Urinary bladder (tissue), 4 donors: Measurements from ENCODE around the gene EXOSC5. TPM values are rescaled to one million over a fixed set of nuclear protein-coding genes. Genes with fewer than 3 reads are reported as not detected.

ENCODE experiments used
- DNase-seq: peaks from one replicate; pipeline ENCODE4 v3.0.0-alpha.2; 2015; ENCODE audit errors: extremely low spot score
- H3K27ac ChIP-seq: one replicate; pipeline ENCODE4 v1.5.1; 2013; ENCODE audit warnings: low read depth, mild to moderate bottlenecking, moderate library complexity
- H3K36me3 ChIP-seq: one replicate; pipeline ENCODE4 v1.6.1; 2013; ENCODE audit warnings: mild to moderate bottlenecking, moderate library complexity; ENCODE audit not compliant: insufficient read depth
- H3K4me1 ChIP-seq: one replicate; pipeline ENCODE4 v1.6.1; 2013; ENCODE audit warnings: mild to moderate bottlenecking, moderate library complexity; ENCODE audit not compliant: insufficient read depth
- H3K4me3 ChIP-seq: one replicate; pipeline ENCODE4 v1.5.1; 2013; ENCODE audit warnings: low read depth, low read length
- WGBS: extraction: QIAGEN DNeasy Blood & Tissue Kit; methylation state at CpG from one replicate; pipeline ENCODE4 v1.1.7; 2013; 5-methylcytosine and 5-hydroxymethylcytosine counted together
- polyA plus RNA-seq: library from polyadenylated mRNA; stranded (reverse); fragments of 200-250 nt; gene quantifications from one replicate; pipeline ENCODE4 v1.2.3, GENCODE V29; 2013
- total RNA-seq: library from RNA; depleted of rRNA; stranded (reverse); fragments of >200 nt; gene quantifications from one replicate; pipeline ENCODE4 v1.2.3, GENCODE V29; 2014
- donor health status: healthy with polysubstance abuse.
- donor health status: healthy.

Gene EXOSC5
- total and polyA plus RNA-seq, 2 donors, result 11.2 to 31.0 TPM

GRCh38 chr19:41408256-41408655 lies 11.1 kb upstream of the EXOSC5 start:
- DNase-seq, result no peak
- H3K27ac ChIP-seq, result no peak overlapping the region
- no peaks in the 10 kb centered on the region for H3K36me3 ChIP-seq
- H3K4me1 ChIP-seq, result no peaks in the 10 kb centered on the region
- no peak overlapping the region for H3K4me3 ChIP-seq
- 73% methylated on average over 4 of the region's 4 CpGs for WGBS

GRCh38 chr19:41407271-41407670 lies 10.1 kb upstream of the EXOSC5 start:
- no peak overlapping the region for H3K4me3 ChIP-seq
- H3K27ac ChIP-seq, result no peak overlapping the region
- no peaks in the 10 kb centered on the region for H3K36me3 ChIP-seq
- WGBS, result 67% methylated on average over 4 of the region's 4 CpGs
- H3K4me1 ChIP-seq, result no peaks in the 10 kb centered on the region
- no peak for DNase-seq

GRCh38 chr19:41405776-41406175 lies 8.6 kb upstream of the EXOSC5 start:
- no peaks in the 10 kb centered on the region for H3K4me1 ChIP-seq
- 84% methylated on average over 6 of the region's 6 CpGs for WGBS
- no peaks in the 10 kb centered on the region for H3K36me3 ChIP-seq
- no peak overlapping the region for H3K4me3 ChIP-seq
- DNase-seq, result no peak
- H3K27ac ChIP-seq, result no peak overlapping the region

GRCh38 chr19:41403181-41403970 lies 6.2 kb upstream of the EXOSC5 start:
- WGBS, result 67% methylated on average over 12 of the region's 12 CpGs
- Histone ChIP-seq H3K4me1 (peaks cover 4% of the 10 kb centered on the region), H3K4me3 (no peak overlapping the region), H3K27ac (no peak overlapping the region), H3K36me3 (no peaks in the 10 kb centered on the region)
- no peak for DNase-seq

GRCh38 chr19:41402010-41402409 lies 4.9 kb upstream of the EXOSC5 start:
- no peak overlapping the region for H3K27ac ChIP-seq
- 81% methylated on average over 3 of the region's 3 CpGs for WGBS
- no peak for DNase-seq
- H3K4me1 ChIP-seq, result peaks cover 4% of the 10 kb centered on the region
- no peaks in the 10 kb centered on the region for H3K36me3 ChIP-seq
- no peak overlapping the region for H3K4me3 ChIP-seq

- 67% methylated on average over 4 of the region's 4 CpGs for WGBS
- H3K27ac ChIP-seq, result no peak overlapping the region
- no peak overlapping the region for H3K4me3 ChIP-seq
- no peaks in the 10 kb centered on the region for H3K36me3 ChIP-seq
- peaks cover 4% of the 10 kb centered on the region for H3K4me1 ChIP-seq
- no peak for DNase-seq
These were observed 4.3 kb upstream of the EXOSC5 start for GRCh38 chr19:41401483-41401882.

- DNase-seq, result no peak
- Histone ChIP-seq H3K4me3 (no peak overlapping the region), H3K36me3 (no peaks in the 10 kb centered on the region), H3K4me1 (peaks cover 4% of the 10 kb centered on the region), H3K27ac (no peak overlapping the region)
- WGBS, result 93% methylated on average over 2 of the region's 2 CpGs
These were observed 2.4 kb upstream of the EXOSC5 start for GRCh38 chr19:41399525-41399924.

GRCh38 chr19:41399091-41399490 lies 1.9 kb upstream of the EXOSC5 start:
- Histone ChIP-seq H3K4me1 (peaks cover 4% of the 10 kb centered on the region), H3K27ac (no peak overlapping the region), H3K4me3 (no peak overlapping the region), H3K36me3 (no peaks in the 10 kb centered on the region)
- WGBS, result 90% methylated on average over 3 of the region's 3 CpGs
- no peak for DNase-seq

GRCh38 chr19:41398598-41398997 lies 1.4 kb upstream of the EXOSC5 start:
- Histone ChIP-seq H3K4me1 (peaks cover 4% of the 10 kb centered on the region), H3K4me3 (peak overlapping the region; percentile 77), H3K36me3 (no peaks in the 10 kb centered on the region), H3K27ac (no peak overlapping the region)
- WGBS, result 48% methylated on average over 3 of the region's 3 CpGs
- no peak for DNase-seq

GRCh38 chr19:41398050-41398418 lies 875 bp upstream of the EXOSC5 start:
- Histone ChIP-seq H3K27ac (peak overlapping the region; percentile 77), H3K4me1 (peaks cover 4% of the 10 kb centered on the region), H3K36me3 (no peaks in the 10 kb centered on the region), H3K4me3 (peak overlapping the region; percentile 77)
- no peak for DNase-seq
- 0% methylated on average over 5 of the region's 5 CpGs for WGBS

- Histone ChIP-seq H3K27ac (no peak overlapping the region), H3K4me3 (no peak overlapping the region), H3K36me3 (no peaks in the 10 kb centered on the region), H3K4me1 (peaks cover 4% of the 10 kb centered on the region)
- no peak for DNase-seq
- WGBS, result 69% methylated on average over 6 of the region's 6 CpGs
These were observed 1.8 kb downstream of the EXOSC5 start for GRCh38 chr19:41395355-41395754.

- DNase-seq, result no peak
- Histone ChIP-seq H3K36me3 (no peaks in the 10 kb centered on the region), H3K27ac (no peak overlapping the region), H3K4me1 (no peaks in the 10 kb centered on the region), H3K4me3 (no peak overlapping the region)
- 80% methylated on average over 12 of the region's 12 CpGs for WGBS
These were observed 4.4 kb downstream of the EXOSC5 start for GRCh38 chr19:41392775-41393174.

- no peak overlapping the region for H3K4me3 ChIP-seq
- no peak overlapping the region for H3K27ac ChIP-seq
- 88% methylated on average over 11 of the region's 11 CpGs for WGBS
- no peaks in the 10 kb centered on the region for H3K36me3 ChIP-seq
- H3K4me1 ChIP-seq, result no peaks in the 10 kb centered on the region
- no peak for DNase-seq
These were observed 5.5 kb downstream of the EXOSC5 start for GRCh38 chr19:41391618-41392017.

- Histone ChIP-seq H3K4me3 (no peak overlapping the region), H3K4me1 (no peaks in the 10 kb centered on the region), H3K27ac (no peak overlapping the region), H3K36me3 (no peaks in the 10 kb centered on the region)
- 84% methylated on average over 13 of the region's 13 CpGs for WGBS
- no peak for DNase-seq
These were observed 10.7 kb downstream of the EXOSC5 start for GRCh38 chr19:41386442-41386841.
